D721Med (cell line): ENCODE measurements around the gene FOXL3.

ENCODE experiments used
- DNase-seq: peaks from one replicate; pipeline ENCODE4 v3.0.0; 2011; ENCODE audit warnings: low spot score; ENCODE audit not compliant: insufficient read length
- FAIRE-seq: peaks from 2 replicates; lab custom pipeline; 2011; peaks lifted over from hg19 to GRCh38; lab: Jason Lieb, UNC
- TF ChIP-seq, protein P1 (sequence below): IDR thresholded peaks from 2 replicates; pipeline ENCODE4 v1.5.1; 2012; ENCODE audit warnings: mild to moderate bottlenecking, control low read depth; ENCODE audit not compliant: insufficient read depth; ENCODE audit errors: missing control alignments

FOXL3 gene

DNA sequence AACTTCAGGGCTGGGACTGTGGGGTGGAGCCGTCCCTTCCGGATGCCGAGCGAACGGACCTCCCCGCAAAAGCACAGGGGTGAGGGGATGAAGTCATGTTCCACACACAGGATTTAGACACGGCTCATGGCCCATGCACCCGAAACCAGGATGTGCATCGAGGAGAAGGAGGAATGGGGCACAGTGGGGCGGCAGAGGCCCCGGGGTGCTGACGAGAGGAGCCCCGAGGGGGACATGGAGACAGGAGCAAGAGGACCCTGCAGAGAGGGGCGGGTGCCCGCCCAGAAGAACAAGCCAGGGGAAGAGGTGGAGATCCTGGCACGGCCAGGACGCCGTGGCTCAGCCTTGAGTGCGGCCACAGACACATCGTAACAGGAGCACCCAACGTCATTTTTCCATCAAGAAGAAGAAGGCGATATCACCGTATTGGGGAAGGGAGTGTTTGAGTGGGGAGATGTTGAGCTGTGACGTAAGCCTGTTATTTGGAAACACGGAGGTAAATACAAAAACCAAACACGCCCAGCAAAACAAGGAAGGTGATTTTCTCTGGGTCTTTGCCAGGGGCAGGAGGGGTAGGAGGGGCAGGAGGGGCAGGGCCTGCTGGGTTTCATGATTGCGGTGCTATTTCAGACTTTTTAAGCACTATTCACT, 25.3 kb upstream of the FOXL3 start:
- DNase-seq: no peak
- TF ChIP-seq, protein P1, sequence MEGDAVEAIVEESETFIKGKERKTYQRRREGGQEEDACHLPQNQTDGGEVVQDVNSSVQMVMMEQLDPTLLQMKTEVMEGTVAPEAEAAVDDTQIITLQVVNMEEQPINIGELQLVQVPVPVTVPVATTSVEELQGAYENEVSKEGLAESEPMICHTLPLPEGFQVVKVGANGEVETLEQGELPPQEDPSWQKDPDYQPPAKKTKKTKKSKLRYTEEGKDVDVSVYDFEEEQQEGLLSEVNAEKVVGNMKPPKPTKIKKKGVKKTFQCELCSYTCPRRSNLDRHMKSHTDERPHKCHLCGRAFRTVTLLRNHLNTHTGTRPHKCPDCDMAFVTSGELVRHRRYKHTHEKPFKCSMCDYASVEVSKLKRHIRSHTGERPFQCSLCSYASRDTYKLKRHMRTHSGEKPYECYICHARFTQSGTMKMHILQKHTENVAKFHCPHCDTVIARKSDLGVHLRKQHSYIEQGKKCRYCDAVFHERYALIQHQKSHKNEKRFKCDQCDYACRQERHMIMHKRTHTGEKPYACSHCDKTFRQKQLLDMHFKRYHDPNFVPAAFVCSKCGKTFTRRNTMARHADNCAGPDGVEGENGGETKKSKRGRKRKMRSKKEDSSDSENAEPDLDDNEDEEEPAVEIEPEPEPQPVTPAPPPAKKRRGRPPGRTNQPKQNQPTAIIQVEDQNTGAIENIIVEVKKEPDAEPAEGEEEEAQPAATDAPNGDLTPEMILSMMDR: no peak

DNA sequence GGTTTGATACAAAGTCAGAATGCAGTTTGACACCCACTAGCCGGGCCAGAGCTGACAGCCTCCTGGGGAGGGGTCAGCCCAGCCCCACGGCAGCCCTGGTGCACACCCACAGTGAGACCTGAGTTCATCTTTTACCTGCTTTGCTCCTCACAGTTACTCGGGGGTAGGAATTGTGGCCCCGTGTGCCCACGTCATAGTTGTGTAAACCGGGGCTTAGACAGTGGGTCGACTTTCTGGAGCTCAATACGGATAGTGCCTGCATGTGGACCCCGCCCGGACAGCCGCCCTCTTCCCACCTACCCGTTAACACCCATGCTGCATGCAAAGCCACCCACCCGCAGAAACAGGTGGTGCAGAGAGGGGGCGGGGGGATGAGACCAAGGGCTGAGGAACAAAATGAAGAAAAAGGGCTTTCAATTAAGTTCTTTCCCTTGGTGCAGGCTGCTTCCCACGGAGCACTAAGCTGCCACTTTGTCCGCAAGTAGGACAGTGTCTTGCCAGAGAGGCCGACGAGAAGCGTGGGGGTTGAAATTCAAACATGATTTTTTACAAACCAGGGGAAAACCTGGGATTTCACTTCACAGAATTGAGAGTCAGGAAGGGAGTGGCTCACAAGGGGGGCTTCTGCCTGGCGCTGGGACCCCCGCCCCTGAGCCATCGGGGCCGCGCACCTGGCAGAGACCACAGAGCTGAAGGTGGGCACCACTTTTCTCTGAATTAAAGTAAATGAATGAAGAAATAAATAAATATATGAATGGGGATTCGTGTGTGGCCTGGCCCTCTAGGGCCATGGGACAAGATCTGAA, 24.6 kb upstream of the FOXL3 start:
- TF ChIP-seq, protein P1: no peak
- no peak for FAIRE-seq

More for the DNA sequence above, 25.3 kb upstream of the FOXL3 start:
- FAIRE-seq: no peak

DNA sequence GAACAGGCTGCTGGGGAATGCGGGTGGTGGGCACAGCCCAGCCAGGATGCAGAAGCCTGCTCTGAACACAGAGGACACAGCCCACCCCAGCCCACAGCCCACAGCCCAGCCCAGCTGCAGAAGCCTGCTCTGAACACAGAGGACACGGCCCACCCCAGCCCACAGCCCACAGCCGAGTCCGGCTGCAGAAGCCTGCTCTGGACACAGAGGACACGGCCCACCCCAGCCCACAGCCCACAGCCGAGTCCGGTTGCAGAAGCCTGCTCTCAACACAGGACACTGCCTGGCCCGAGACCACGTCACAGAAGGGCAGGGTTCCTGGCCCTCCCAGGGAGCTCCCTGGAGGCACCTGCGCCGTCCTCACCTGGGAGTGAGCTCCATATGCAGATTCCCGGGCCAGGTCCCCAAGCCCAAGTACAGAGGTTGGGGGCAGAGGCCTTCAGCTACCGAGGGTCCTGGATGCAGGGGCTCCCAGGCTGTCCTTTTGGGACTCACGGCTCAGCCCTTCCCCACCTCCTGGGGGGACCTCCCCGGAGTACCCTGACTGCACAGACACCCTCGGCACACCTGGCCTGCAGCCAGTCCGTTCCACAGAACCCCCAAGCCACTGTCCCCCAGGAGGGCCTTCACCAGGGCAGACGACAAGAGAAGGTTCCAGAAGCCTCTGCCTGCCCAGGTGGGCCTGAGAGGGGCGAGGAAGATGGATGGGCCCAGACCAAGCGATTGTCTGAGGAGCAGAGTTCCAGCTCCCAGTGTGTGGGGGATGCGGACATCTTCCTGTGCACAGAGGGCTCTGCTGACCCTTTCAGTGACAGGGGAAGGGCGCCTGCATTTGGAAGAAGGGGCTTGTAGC, 23.7 kb upstream of the FOXL3 start:
- TF ChIP-seq, protein P1: no peak
- DNase-seq (no peak), FAIRE-seq (no peak)

More for the DNA sequence above, 24.6 kb upstream of the FOXL3 start:
- peak; percentile 13 for DNase-seq

DNA sequence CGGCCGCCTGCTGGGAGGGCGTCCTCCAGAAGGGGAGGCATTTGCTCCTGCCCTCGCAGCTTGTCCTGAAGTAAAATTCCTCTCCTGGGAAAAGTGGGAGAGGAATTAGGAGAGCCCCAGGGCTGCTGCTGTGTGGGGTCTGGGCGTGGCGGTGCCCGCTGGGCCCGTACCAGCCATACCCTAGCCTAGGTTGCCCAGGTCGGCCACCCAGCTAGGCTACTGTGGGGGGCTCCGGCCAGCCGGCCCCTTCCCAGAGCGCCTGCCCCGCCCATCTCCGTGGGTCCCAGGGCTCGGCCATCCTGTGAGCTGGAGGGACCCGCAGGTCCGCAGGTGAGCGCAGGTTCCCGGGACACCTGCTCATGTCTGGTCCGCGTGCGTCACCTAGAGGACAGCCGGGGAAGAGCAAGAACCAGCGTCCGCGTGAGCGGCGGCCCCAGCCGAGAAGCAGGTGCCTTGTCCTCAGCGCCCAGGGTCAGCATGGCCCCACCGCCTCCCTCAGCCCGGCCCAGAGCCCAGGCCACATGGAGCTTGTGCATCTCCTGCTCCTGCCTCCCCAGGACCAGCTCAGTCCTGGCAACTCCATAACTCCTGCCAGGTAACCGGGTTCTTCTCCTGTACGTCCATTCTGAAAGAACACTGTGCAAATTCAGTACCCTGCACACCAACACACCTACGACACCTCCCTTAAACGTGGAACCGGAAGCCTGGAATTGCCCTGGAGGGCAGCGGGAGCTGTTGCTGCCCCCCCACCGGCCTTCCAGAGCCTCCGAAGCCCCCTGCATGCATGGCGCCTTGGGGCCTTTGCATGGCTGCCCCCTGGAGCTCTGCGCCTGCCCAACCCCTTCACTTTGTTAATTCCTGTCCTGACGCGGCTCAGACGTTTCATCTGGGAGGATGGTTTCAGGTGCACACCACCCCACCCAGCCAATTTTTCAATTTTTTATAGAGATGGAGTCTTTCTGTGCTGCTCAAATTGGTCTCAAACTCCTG, 22.8 kb upstream of the FOXL3 start:
- FAIRE-seq: no peak
- DNase-seq: peak; percentile 67
- TF ChIP-seq, protein P1: peak; percentile 55

DNA sequence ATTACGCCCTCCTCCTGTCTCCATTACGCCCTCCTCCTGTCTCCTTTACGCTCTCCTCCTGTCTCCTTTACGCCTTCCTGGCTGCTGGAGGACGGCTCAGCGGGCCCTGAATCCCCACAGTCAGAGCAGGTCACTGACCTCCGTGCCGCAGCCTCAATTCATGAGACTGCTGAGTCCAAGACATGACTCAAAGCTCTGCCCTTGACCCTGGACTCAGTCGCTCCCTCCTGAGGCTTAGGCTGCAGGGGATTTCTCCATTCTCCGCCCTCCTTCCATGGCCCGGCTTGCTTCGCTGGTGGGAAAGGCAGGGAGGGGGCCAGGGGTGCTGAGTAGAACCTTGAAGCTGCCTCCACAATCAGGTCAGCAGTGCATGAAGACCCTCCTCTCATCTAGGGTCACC, 21.0 kb upstream of the FOXL3 start:
- TF ChIP-seq, protein P1: no peak
- no peak for DNase-seq
- FAIRE-seq: no peak

DNA sequence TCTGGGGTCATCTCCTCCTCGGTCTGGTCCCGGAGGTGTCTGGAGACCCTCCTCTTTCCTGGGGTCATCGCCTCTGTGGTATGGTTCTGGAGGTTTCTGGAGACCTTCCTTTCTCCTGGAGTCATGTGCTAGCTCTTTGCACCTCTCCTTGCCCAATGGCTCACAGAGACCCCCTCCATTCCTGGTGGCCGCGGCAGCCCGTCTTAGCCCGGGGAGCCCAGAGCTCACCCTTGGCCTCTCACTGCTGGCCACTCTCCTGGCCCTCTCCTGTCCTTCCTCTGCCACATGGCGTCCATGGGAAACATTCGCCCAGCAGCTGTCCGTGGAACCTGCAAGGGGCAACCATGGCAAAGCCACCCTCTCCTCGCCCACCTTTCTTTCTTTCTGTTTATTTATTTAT, 20.2 kb upstream of the FOXL3 start:
- no peak for FAIRE-seq
- DNase-seq: no peak
- TF ChIP-seq, protein P1: no peak
